Ishikawa (cell line): ENCODE data around the gene FHL2.

Experiments used
- CEBPB ChIP-seq: IDR thresholded peaks from 2 replicates; pipeline ENCODE4 v1.6.1; 2012
- CREB1 ChIP-seq: IDR thresholded peaks from 2 replicates; pipeline ENCODE4 v1.6.1; 2012; ENCODE audit warnings: low read depth
- EGR1 ChIP-seq: IDR thresholded peaks from 2 replicates; pipeline ENCODE4 v1.6.1; 2012
- EP300 ChIP-seq: IDR thresholded peaks from 2 replicates; pipeline ENCODE4 v1.6.1; 2012; ENCODE audit warnings: borderline replicate concordance
- FOXM1 ChIP-seq: IDR thresholded peaks from 2 replicates; pipeline ENCODE4 v1.6.1; 2012; ENCODE audit warnings: low read depth, borderline replicate concordance
- NFIC ChIP-seq: IDR thresholded peaks from 2 replicates; pipeline ENCODE4 v1.6.1; 2012
- RAD21 ChIP-seq: IDR thresholded peaks from 2 replicates; pipeline ENCODE4 v1.6.1; 2012; ENCODE audit warnings: low read depth
- TAF1 ChIP-seq: IDR thresholded peaks from 2 replicates; pipeline ENCODE4 v1.6.1; 2012; ENCODE audit warnings: low read depth, mild to moderate bottlenecking
- TCF12 ChIP-seq: IDR thresholded peaks from 2 replicates; pipeline ENCODE4 v1.6.1; 2012; ENCODE audit warnings: low read depth
- TEAD4 ChIP-seq: IDR thresholded peaks from 2 replicates; pipeline ENCODE4 v1.6.1; 2012
- YY1 ChIP-seq: IDR thresholded peaks from 2 replicates; pipeline ENCODE4 v1.6.1; 2012; ENCODE audit warnings: low read depth
- ZBTB7A ChIP-seq: IDR thresholded peaks from 2 replicates; pipeline ENCODE4 v1.6.1; 2012; ENCODE audit warnings: low read depth
- TF ChIP-seq, protein P1 (sequence below): IDR thresholded peaks from 2 replicates; pipeline ENCODE4 v1.6.1; 2012; ENCODE audit warnings: low read depth, mild to moderate bottlenecking
- TF ChIP-seq, protein P2 (sequence below): IDR thresholded peaks from 2 replicates; pipeline ENCODE4 v1.6.1; 2012
- TF ChIP-seq, protein P3 (sequence below): IDR thresholded peaks from 2 replicates; pipeline ENCODE4 v1.6.1; 2012

The FHL2 gene

DNA sequence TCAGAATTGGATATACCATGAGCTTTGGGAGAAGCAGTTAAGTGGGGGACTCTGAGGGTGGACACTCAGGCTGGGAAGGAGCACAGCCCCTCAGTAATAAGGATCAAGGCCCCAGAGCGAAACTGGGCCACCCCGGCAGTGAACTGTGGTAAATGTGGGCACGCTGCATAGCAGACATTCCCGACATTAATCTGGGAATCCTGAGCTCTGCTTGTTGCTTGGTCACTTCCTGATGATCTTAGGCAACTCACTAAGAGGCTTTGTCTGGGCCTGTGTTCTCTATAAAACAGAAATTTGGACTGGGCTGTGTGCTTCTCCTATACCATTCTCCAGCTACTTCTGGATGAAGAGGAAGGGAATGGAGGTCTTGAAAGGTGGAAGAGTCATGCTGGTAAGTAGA is 74.1 kb downstream of the FHL2 start:
- TF ChIP-seq, protein P1, sequence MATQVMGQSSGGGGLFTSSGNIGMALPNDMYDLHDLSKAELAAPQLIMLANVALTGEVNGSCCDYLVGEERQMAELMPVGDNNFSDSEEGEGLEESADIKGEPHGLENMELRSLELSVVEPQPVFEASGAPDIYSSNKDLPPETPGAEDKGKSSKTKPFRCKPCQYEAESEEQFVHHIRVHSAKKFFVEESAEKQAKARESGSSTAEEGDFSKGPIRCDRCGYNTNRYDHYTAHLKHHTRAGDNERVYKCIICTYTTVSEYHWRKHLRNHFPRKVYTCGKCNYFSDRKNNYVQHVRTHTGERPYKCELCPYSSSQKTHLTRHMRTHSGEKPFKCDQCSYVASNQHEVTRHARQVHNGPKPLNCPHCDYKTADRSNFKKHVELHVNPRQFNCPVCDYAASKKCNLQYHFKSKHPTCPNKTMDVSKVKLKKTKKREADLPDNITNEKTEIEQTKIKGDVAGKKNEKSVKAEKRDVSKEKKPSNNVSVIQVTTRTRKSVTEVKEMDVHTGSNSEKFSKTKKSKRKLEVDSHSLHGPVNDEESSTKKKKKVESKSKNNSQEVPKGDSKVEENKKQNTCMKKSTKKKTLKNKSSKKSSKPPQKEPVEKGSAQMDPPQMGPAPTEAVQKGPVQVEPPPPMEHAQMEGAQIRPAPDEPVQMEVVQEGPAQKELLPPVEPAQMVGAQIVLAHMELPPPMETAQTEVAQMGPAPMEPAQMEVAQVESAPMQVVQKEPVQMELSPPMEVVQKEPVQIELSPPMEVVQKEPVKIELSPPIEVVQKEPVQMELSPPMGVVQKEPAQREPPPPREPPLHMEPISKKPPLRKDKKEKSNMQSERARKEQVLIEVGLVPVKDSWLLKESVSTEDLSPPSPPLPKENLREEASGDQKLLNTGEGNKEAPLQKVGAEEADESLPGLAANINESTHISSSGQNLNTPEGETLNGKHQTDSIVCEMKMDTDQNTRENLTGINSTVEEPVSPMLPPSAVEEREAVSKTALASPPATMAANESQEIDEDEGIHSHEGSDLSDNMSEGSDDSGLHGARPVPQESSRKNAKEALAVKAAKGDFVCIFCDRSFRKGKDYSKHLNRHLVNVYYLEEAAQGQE = no peak
- TF ChIP-seq TEAD4 = no peak
- no peak for TF ChIP-seq FOXM1
- no peak for TF ChIP-seq RAD21
- no peak for TF ChIP-seq TAF1
- TF ChIP-seq EP300 = no peak
- TF ChIP-seq EGR1 = no peak
- no peak for TF ChIP-seq ZBTB7A
- TF ChIP-seq CEBPB = no peak
- TF ChIP-seq, protein P2, sequence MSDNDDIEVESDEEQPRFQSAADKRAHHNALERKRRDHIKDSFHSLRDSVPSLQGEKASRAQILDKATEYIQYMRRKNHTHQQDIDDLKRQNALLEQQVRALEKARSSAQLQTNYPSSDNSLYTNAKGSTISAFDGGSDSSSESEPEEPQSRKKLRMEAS = no peak
- TF ChIP-seq YY1 = no peak
- TF ChIP-seq, protein P3, sequence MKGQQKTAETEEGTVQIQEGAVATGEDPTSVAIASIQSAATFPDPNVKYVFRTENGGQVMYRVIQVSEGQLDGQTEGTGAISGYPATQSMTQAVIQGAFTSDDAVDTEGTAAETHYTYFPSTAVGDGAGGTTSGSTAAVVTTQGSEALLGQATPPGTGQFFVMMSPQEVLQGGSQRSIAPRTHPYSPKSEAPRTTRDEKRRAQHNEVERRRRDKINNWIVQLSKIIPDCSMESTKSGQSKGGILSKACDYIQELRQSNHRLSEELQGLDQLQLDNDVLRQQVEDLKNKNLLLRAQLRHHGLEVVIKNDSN = no peak
- TF ChIP-seq CREB1 = no peak
- no peak for TF ChIP-seq NFIC
- no peak for TF ChIP-seq TCF12

DNA sequence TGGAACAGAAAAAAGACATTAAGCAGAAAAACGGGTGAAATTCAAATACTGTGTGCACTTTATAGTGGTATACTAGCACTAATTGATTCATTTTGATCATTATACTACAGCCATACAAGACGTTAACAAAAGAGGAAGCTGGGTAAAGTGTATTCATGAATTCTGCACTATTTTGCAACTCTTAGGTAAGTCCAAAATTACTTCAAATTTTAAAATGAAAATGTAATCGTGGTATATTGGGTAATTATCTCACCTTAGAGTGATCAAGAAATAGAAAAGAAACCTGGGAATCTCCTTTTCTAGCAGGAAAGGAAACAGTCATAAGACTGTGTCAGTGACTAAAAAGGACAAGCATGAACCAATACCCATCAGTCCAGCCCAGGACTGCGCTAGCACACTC is 74.8 kb downstream of the FHL2 start:
- no peak for TF ChIP-seq EP300
- no peak for TF ChIP-seq TEAD4
- no peak for TF ChIP-seq CEBPB
- TF ChIP-seq, protein P2 = no peak
- no peak for TF ChIP-seq EGR1
- TF ChIP-seq CREB1 = no peak

DNA sequence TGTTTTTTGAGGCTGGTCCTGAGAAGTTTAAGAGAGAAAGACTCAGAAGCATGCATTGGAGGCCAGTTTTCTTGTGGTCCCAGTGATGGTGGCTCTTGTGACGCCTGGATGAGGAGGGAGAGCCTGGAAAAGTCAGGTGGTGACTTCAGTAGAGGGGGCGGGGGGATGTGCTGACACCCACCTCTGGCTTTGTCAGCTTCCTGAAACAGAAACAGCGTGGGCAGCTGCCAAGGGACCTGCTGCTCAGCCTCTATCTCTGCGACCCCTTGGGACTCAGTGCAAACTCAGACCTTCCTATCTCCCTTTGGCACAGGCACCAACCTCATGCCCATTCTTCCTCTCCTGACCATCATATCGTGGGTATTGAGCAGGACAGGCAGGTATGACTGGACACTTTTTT is 75.7 kb downstream of the FHL2 start:
- TF ChIP-seq CEBPB (no peak), ZBTB7A (no peak), TCF12 (no peak), RAD21 (no peak)

DNA sequence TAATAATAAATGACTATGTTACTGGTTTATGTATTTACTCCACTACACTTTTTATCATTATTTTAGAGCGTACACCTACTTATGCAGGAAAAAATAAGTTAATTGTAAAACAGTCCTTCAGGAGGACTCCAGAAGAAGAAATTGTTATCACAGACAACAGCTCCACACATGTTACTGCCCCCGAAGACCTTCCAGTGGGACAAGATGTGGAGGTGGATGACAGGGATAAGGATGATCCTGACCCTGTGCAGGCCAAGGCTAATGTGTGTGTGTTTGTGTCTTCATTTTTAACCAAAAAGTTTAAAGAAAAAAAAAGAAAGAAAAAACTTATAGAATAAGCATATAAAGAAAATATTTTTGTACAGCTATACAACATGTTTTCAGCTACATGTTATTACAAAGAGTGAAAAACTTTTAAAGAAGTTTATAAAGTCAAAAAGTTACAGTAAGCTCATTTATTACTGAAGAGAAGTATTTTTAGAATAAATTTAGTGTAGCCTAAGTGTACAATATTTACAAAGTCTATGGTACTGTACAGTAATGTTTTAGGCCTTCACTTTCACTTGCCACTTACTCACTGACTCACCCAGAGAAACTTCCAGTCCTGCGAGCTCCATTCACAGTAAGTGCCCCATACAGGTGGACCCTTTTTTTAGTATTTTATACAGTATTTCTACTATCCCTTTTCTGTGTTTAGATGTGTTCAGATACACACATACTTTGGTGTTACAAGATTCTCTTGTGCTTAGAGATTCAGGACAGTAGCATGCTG is 76.8 kb downstream of the FHL2 start:
- TF ChIP-seq EGR1 = no peak
- no peak for TF ChIP-seq CEBPB
- no peak for TF ChIP-seq TCF12
- no peak for TF ChIP-seq ZBTB7A
- no peak for TF ChIP-seq RAD21
- no peak for TF ChIP-seq TAF1
- TF ChIP-seq, protein P3 = no peak
- no peak for TF ChIP-seq TEAD4
- TF ChIP-seq, protein P2 = no peak
- TF ChIP-seq NFIC = no peak
- TF ChIP-seq FOXM1 = no peak
- TF ChIP-seq, protein P1 = no peak
- no peak for TF ChIP-seq CREB1
- no peak for TF ChIP-seq EP300

DNA sequence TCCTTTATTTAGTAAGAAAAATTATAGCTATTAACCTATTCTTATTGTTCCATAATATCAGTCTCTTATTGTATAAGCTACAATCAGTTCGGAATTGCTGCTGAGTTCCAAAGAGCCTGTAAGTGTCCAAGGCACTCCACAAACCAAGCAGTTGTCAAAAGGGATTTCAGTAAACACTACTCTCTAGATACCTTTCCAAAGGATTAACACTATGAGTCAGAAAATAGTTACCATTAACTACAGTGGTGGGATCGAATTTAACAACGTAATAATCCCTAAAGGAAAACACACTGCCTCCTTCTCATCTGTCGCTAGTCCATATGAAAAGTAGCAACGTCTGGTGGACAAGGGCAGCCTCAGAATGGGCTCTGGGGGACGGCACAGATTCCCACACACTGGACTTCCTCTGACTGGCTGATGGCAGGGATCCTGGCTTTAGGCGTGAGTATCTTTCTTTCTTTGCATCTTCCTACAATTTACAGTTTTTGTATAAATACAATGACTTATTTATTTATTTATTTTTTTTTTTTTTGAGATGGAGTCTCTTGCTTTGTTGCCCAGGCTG is 78.1 kb downstream of the FHL2 start:
- TF ChIP-seq YY1 = no peak
- TF ChIP-seq, protein P3 = no peak
- TF ChIP-seq FOXM1 = no peak
- TF ChIP-seq EP300 = no peak
